HFF-Myc (cell line): Measurements from ENCODE around the gene GJE1.
A peak's percentile ranks its signal among the peaks of the same experiment; 100 is the strongest.
"Not testable (repeated sequence)": the region's sequence is repeated elsewhere in the genome, so short reads cannot be mapped to it uniquely, and the experiment has no call there.

Experiments
- DNase-seq: peaks from one replicate; pipeline ENCODE4 v3.0.0-alpha.2; 2011; ENCODE audit warnings: low read depth; ENCODE audit errors: extremely low read depth
- H3K4me3 ChIP-seq: replicated peaks from 2 replicates; pipeline ENCODE4 v1.5.1; 2011; ENCODE audit warnings: low read depth, mild to moderate bottlenecking, control low read depth, low read length
- TF ChIP-seq, protein P1 (sequence below): IDR thresholded peaks from 2 replicates; pipeline ENCODE4 v1.5.1; 2012; ENCODE audit warnings: mild to moderate bottlenecking, low read depth, low read length, control low read depth; ENCODE audit errors: missing control alignments

The GJE1 gene

DNA sequence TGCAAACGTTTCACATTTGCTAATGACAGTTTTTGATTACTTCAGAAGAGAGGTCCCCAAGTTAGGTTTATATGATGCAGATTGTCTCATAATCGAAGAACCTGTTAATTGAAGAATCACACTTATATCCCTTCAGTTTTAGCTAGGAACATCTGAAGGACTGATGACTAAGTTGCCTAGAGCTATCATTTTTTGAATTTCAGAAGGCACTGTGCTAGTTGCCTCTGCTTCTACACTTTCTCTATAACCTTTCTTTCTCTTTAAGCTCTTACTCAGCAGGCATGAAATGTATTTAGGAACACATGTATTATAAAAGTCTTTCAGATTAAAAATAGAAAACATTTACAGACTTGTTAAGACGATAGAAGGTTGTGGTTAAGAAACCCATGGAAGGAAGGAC, 14.4 kb upstream of the GJE1 start:
- TF ChIP-seq, protein P1, sequence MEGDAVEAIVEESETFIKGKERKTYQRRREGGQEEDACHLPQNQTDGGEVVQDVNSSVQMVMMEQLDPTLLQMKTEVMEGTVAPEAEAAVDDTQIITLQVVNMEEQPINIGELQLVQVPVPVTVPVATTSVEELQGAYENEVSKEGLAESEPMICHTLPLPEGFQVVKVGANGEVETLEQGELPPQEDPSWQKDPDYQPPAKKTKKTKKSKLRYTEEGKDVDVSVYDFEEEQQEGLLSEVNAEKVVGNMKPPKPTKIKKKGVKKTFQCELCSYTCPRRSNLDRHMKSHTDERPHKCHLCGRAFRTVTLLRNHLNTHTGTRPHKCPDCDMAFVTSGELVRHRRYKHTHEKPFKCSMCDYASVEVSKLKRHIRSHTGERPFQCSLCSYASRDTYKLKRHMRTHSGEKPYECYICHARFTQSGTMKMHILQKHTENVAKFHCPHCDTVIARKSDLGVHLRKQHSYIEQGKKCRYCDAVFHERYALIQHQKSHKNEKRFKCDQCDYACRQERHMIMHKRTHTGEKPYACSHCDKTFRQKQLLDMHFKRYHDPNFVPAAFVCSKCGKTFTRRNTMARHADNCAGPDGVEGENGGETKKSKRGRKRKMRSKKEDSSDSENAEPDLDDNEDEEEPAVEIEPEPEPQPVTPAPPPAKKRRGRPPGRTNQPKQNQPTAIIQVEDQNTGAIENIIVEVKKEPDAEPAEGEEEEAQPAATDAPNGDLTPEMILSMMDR: no peak
- DNase-seq: no peak
- H3K4me3 ChIP-seq: no peak overlapping the region

DNA sequence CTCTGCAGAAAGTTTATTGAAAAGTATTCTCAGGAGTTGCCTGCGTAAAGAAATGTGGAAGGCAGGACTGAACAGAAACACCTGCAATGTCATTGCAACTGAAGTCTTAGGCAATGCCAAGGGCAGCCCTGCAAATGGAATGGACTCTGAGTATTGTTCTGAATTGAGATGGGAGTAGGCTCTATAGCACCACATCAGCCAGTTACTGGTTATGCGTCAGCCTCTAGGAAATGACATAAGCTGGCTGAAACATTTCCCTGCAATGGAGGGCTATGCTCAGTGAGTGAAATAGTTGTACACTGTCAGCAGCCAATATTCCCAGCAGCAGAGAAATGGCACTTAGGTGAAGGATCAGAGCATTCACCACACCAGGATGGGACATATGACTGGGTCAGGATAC, 13.8 kb upstream of the GJE1 start:
- TF ChIP-seq, protein P1: no peak

DNA sequence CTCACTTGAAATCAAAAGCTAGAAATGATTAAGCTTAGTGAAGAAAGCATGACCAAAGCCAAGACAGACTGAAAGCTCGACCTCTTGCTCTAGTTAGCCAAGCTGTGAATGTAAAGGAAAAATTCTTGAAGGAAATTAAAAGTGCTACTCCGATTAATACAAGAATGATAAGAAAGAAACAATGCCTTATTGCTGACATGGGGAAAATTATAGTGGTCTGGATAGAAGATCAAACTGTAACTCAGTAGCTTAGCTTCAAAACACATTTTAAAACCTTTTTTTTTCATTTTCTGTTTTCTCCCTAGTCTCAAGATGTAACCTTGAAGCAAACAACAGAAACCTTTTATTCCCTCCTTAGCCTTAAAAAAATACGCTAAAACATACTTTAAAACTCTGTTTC, 11.4 kb upstream of the GJE1 start:
- no peak for DNase-seq
- TF ChIP-seq, protein P1: no peak
- H3K4me3 ChIP-seq: no peak overlapping the region

More for the DNA sequence above, 13.8 kb upstream of the GJE1 start:
- DNase-seq: no peak
- H3K4me3 ChIP-seq: no peak overlapping the region

DNA sequence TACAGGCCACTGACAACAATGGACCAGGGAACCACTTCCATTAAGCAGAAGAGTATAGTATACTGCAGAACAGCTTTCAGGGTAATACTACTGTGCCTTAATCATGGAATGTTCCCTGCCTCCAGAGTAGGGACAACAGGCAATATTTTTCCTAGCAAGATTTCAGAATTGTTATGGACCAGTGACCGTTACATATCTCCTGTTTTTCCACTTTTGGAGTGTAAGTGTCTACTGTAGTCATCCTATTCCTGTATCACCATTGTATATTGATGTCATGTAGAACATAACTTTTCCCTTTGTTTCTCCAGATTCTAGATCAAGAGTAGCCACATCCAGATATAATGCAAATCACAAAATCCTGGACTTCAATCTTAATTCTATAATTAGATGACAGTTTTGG, 1.9 kb upstream of the GJE1 start:
- TF ChIP-seq, protein P1: no peak
- no peak for DNase-seq

DNA sequence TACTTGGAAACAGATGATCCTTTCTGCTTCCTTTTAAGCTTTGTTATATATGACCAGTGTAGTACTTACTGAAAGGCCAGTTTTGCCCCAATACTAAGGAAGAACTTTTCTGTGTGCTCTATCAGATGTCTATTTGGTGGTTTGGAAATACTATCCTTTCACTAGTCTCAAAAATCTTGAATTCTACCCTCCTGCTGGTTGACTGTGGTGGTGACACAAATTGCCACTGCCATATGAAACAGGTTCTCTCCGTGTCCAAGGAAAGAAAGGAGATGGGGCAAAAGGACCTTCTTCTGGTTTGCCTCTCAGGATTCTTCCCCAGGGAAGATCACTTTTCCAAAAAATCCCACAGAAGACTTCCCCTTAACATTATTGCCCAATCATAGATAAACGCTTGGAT, 6.2 kb downstream of the GJE1 start:
- H3K4me3 ChIP-seq: no peak overlapping the region
- TF ChIP-seq, protein P1: no peak
- no peak for DNase-seq

More for the DNA sequence above, 1.9 kb upstream of the GJE1 start:
- H3K4me3 ChIP-seq: no peak overlapping the region

DNA sequence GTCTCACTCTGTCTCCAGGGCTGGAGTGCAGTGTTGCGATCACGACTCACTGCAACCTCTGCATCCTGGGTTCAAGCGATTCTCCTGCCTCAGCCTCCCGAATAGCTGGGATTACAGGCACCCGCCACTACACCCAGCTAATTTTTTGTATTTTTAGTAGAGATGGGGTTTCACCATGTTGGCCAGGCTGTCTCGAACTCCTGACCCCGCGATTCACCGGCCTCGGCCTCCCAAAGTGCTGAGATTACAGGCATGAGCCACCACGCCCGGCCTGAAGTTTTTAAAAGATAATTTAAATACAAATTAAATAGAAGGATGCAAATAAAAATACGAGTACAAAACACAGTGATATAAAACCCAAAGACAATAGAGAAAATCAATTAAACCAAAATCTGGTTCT, 8.8 kb downstream of the GJE1 start:
- not testable (repeated sequence) for H3K4me3 ChIP-seq, DNase-seq

DNA sequence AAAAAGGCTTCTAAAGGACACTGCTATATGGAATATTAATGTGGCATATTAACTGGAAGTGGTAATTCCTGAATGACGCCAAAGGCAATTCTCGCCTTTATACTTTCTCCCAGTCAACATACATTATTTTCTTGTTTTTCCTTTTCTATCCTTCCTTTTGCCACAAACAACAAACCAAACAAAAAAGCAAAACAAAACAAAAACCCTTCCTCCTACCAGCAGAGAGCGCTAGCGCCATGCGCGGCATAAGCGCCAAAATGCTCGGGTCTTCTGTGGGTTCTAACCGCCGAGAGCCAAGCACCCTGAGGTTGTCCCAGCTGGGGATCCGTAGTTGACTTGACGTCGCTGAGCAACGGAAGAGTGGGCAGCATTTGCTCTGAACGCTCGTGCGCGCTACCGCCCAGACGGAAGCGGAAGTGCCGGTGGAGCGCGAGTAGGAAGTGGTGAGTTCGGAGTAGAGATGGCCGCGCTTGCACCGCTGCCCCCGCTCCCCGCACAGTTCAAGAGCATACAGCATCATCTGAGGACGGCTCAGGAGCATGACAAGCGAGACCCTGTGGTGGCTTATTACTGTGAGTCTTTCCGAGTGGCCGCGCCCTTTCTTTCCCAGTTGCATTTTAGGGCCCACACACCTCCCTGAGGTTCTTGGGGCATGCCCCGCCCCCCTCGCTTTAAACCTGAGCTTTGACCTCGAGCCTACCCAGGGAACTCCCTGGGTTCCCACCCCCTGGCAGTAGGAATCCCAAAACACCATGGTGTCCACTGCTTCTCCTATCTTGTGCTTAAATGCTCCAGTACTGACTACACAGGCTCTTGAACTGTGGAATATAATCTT, 14.3 kb downstream of the GJE1 start, which contains the start of the genes NMBR and VTA1:
TSS of gene NMBR (minus strand) at position 295 of the 835 bp plus-strand sequence. CDS start 58,464 bp downstream, outside the sequence.
TSS of gene VTA1 (plus strand) at position 436 of the 835 bp plus-strand sequence. CDS start at position 461, 25 bp downstream.
- peak within 1 kb of the TSS; percentile 96 for H3K4me3 ChIP-seq
- TF ChIP-seq, protein P1: peak; percentile 89
- peak; percentile 98 for DNase-seq
